ENCODE results near the gene CKAP2L.
"Not testable (repeated sequence)": the region's sequence is repeated elsewhere in the genome, so short reads cannot be mapped to it uniquely, and the experiment has no call there.

The CKAP2L gene

GRCh38 chr2:112724591-112725525 is 39.6 kb downstream of the CKAP2L start:
- DNase-seq = no peak

- no peak for DNase-seq
These were observed 40.4 kb downstream of the CKAP2L start for GRCh38 chr2:112723995-112724394.

- DNase-seq = no peak
These were observed 40.9 kb downstream of the CKAP2L start for GRCh38 chr2:112723547-112723940.

GRCh38 chr2:112722816-112723546 is 41.4 kb downstream of the CKAP2L start:
- no peak for DNase-seq

- no peak for DNase-seq
These were observed 42.4 kb downstream of the CKAP2L start for GRCh38 chr2:112721819-112722522.

GRCh38 chr2:112720785-112721184 is 43.6 kb downstream of the CKAP2L start, which contains the start of gene NT5DC4:
Gene NT5DC4 (plus strand): TSS chr2:112721020. CDS start chr2:112721080, 60 bp downstream.
- no peak for DNase-seq

- no peak for DNase-seq
These were observed 45.5 kb downstream of the CKAP2L start for GRCh38 chr2:112718863-112719370.

GRCh38 chr2:112716826-112717352 is 47.5 kb downstream of the CKAP2L start:
- not testable (repeated sequence) for DNase-seq

- DNase-seq = not testable (repeated sequence)
These were observed 48.3 kb downstream of the CKAP2L start for GRCh38 chr2:112716094-112716493.

GRCh38 chr2:112714836-112715631 is 49.4 kb downstream of the CKAP2L start:
- no peak for DNase-seq

- no peak for DNase-seq
These were observed 50.1 kb downstream of the CKAP2L start for GRCh38 chr2:112714331-112714730.

GRCh38 chr2:112713926-112714325 is 50.5 kb downstream of the CKAP2L start:
- DNase-seq = no peak

GRCh38 chr2:112713585-112713925 is 50.9 kb downstream of the CKAP2L start:
- DNase-seq = no peak

GRCh38 chr2:112712903-112713584 is 51.4 kb downstream of the CKAP2L start:
- no peak for DNase-seq

GRCh38 chr2:112712465-112712864 is 51.9 kb downstream of the CKAP2L start:
- no peak for DNase-seq

GRCh38 chr2:112710956-112711750 is 53.3 kb downstream of the CKAP2L start:
- DNase-seq = no peak

- no peak for DNase-seq
These were observed 54.7 kb downstream of the CKAP2L start for GRCh38 chr2:112709703-112710102.

GRCh38 chr2:112708968-112709367 is 55.4 kb downstream of the CKAP2L start:
- DNase-seq = no peak

- not testable (repeated sequence) for DNase-seq
These were observed 57.5 kb downstream of the CKAP2L start for GRCh38 chr2:112706947-112707346.

GRCh38 chr2:112706170-112706664 is 58.2 kb downstream of the CKAP2L start:
- no peak for DNase-seq
